ENCODE measurements around the gene GRIN1.

- TF ChIP-seq CTCF (conservative IDR thresholded peaks at IDR 0.05; ENCODE audit: low read depth, low read length) (no peak), EZH2 (IDR thresholded peaks at IDR 0.05; ENCODE audit: borderline replicate concordance, low read depth, low read length, poor library complexity, severe bottlenecking) (no peak)
These were observed 9.3 kb upstream of the GRIN1 start for GRCh38 chr9:137129456-137130175.

All from A673 (cell line).